H9 (cell line): ENCODE measurements around the gene SYNE3. TPM values are rescaled to one million over a fixed set of nuclear protein-coding genes. Genes with fewer than 3 reads are reported as not detected.

Experiments used
- DNase-seq: peaks from one replicate; pipeline ENCODE4 v3.0.0-alpha.2; 2017
- H2AFZ ChIP-seq: one replicate; pipeline ENCODE4 v1.6.1; 2013; ENCODE audit warnings: mild to moderate bottlenecking, low read length, control low read depth, moderate library complexity
- H2AK5ac ChIP-seq: 2 replicates; pipeline ENCODE4 v1.6.1; 2013; ENCODE audit warnings: low read length, control low read depth, mixed read lengths; ENCODE audit not compliant: insufficient read length
- H2BK120ac ChIP-seq: one replicate; pipeline ENCODE4 v1.6.1; 2013; ENCODE audit warnings: low read depth, mild to moderate bottlenecking, low read length, control low read depth, inconsistent platforms; ENCODE audit not compliant: poor library complexity, severe bottlenecking
- H2BK12ac ChIP-seq: 2 replicates; pipeline ENCODE4 v1.6.1; 2013; ENCODE audit warnings: low read length, control low read depth, mixed read lengths, low read depth; ENCODE audit not compliant: insufficient read length
- H2BK15ac ChIP-seq: 2 replicates; pipeline ENCODE4 v1.6.1; 2013; ENCODE audit warnings: low read depth, low read length, control low read depth
- H2BK20ac ChIP-seq: one replicate; pipeline ENCODE4 v1.6.1; 2013; ENCODE audit warnings: low read depth, mild to moderate bottlenecking, low read length, control low read depth, inconsistent platforms; ENCODE audit not compliant: poor library complexity, severe bottlenecking
- H2BK5ac ChIP-seq: 2 replicates; pipeline ENCODE4 v1.6.1; 2013; ENCODE audit warnings: low read length, control low read depth, mixed read lengths; ENCODE audit not compliant: insufficient read length
- H3K14ac ChIP-seq: 2 replicates; pipeline ENCODE4 v1.6.1; 2013; ENCODE audit warnings: low read length, control low read depth; ENCODE audit not compliant: insufficient read depth
- H3K18ac ChIP-seq: 2 replicates; pipeline ENCODE4 v1.6.1; 2013; ENCODE audit warnings: low read depth, mild to moderate bottlenecking, mixed read lengths, low read length, control low read depth; ENCODE audit not compliant: insufficient read length
- H3K23ac ChIP-seq: 2 replicates; pipeline ENCODE4 v1.6.1; 2013; ENCODE audit warnings: low read length, control low read depth, mixed read lengths, low read depth; ENCODE audit not compliant: insufficient read length
- H3K23me2 ChIP-seq: 2 replicates; pipeline ENCODE4 v1.6.1; 2013; ENCODE audit warnings: low read depth, mild to moderate bottlenecking, mixed read lengths, low read length, control low read depth; ENCODE audit not compliant: insufficient read length, poor library complexity, severe bottlenecking
- H3K27ac ChIP-seq: 2 replicates; pipeline ENCODE4 v1.5.1; 2013; ENCODE audit warnings: low read length, control low read depth, mixed read lengths, low read depth; ENCODE audit not compliant: insufficient read length
- H3K27me3 ChIP-seq: 2 replicates; pipeline ENCODE4 v1.6.1; 2013; ENCODE audit warnings: low read length, control low read depth, inconsistent platforms; ENCODE audit not compliant: insufficient read depth
- H3K4ac ChIP-seq: 2 replicates; pipeline ENCODE4 v1.6.1; 2013; ENCODE audit warnings: low read depth, mild to moderate bottlenecking, control low read depth, inconsistent platforms, low read length, moderate library complexity
- H3K4me1 ChIP-seq: 2 replicates; pipeline ENCODE4 v1.6.1; 2013; ENCODE audit warnings: low read length, control low read depth, inconsistent platforms; ENCODE audit not compliant: insufficient read depth
- H3K4me2 ChIP-seq: 2 replicates; pipeline ENCODE4 v1.6.1; 2013; ENCODE audit warnings: low read length, control low read depth, mixed read lengths; ENCODE audit not compliant: insufficient read length, insufficient read depth
- H3K56ac ChIP-seq: 2 replicates; pipeline ENCODE4 v1.6.1; 2013; ENCODE audit warnings: low read depth, mild to moderate bottlenecking, mixed read lengths, low read length, control low read depth; ENCODE audit not compliant: insufficient read length
- H3K79me1 ChIP-seq: 2 replicates; pipeline ENCODE4 v1.6.1; 2013; ENCODE audit warnings: low read depth, mild to moderate bottlenecking, moderate library complexity, low read length, control low read depth, inconsistent platforms; ENCODE audit not compliant: insufficient read depth, poor library complexity, severe bottlenecking
- H3K79me2 ChIP-seq: 2 replicates; pipeline ENCODE4 v1.6.1; 2013; ENCODE audit warnings: low read length, control low read depth, inconsistent platforms; ENCODE audit not compliant: insufficient read depth
- H3K9ac ChIP-seq: 2 replicates; pipeline ENCODE4 v1.6.1; 2013; ENCODE audit warnings: low read length, control low read depth, mixed read lengths; ENCODE audit not compliant: insufficient read length; ENCODE audit errors: extremely low read depth
- H3K9me3 ChIP-seq: one replicate; pipeline ENCODE4 v1.6.1; 2013; ENCODE audit warnings: low read depth, low read length, inconsistent platforms; ENCODE audit not compliant: control insufficient read depth
- H3T11ph ChIP-seq: one replicate; pipeline ENCODE4 v1.6.1; 2013; ENCODE audit warnings: mild to moderate bottlenecking, low read length, control low read depth, inconsistent platforms
- H4K20me1 ChIP-seq: one replicate; pipeline ENCODE4 v1.6.1; 2013; ENCODE audit not compliant: control insufficient read depth, insufficient read length, insufficient read depth
- H4K5ac ChIP-seq: 2 replicates; pipeline ENCODE4 v1.6.1; 2013; ENCODE audit warnings: low read depth, mild to moderate bottlenecking, mixed read lengths, low read length, control low read depth; ENCODE audit not compliant: insufficient read length
- H4K8ac ChIP-seq: replicated peaks from 2 replicates; pipeline ENCODE4 v1.6.1; 2013; ENCODE audit warnings: low read length, control low read depth, mixed read lengths, low read depth; ENCODE audit not compliant: insufficient read length
- H4K91ac ChIP-seq: 2 replicates; pipeline ENCODE4 v1.6.1; 2013; ENCODE audit warnings: low read depth, mild to moderate bottlenecking, moderate library complexity, mixed read lengths, low read length, control low read depth; ENCODE audit not compliant: insufficient read length
- H3K27ac Mint-ChIP-seq, 3 experiments: 2 replicates in 2 of 3; 3 replicates in 1 of 3; pipeline ENCODE4 v1.8.0; 2020 to 2021; ENCODE audit warnings: mixed read lengths in 3 of 3, mild to moderate bottlenecking in 1 of 3, moderate library complexity in 1 of 3
- H3K27me3 Mint-ChIP-seq: 2 replicates; pipeline ENCODE4 v1.8.0; 2021; ENCODE audit warnings: low read depth, mild to moderate bottlenecking, moderate library complexity, mixed read lengths
- H3K36me3 Mint-ChIP-seq, 3 experiments: 2 replicates in 2 of 3; 3 replicates in 1 of 3; pipeline ENCODE4 v1.8.0; 2020 to 2021; ENCODE audit warnings: low read depth in 3 of 3, mixed read lengths in 3 of 3; ENCODE audit not compliant: insufficient read depth in 1 of 3
- H3K4me1 Mint-ChIP-seq, 2 experiments: 2 replicates each; pipeline ENCODE4 v1.8.0; 2020; ENCODE audit warnings: mixed read lengths in 2 of 2
- H3K4me3 Mint-ChIP-seq, 2 experiments: 2 replicates in 1 of 2; 3 replicates in 1 of 2; pipeline ENCODE4 v1.8.0; 2020 to 2021; ENCODE audit warnings: mild to moderate bottlenecking in 2 of 2, mixed read lengths in 2 of 2, moderate library complexity in 1 of 2
- H3K9me3 Mint-ChIP-seq, 2 experiments: 2 replicates in 1 of 2; 3 replicates in 1 of 2; pipeline ENCODE4 v1.8.0; 2020; ENCODE audit warnings: mild to moderate bottlenecking in 2 of 2, mixed read lengths in 2 of 2, moderate library complexity in 1 of 2
- CTCF ChIP-seq: fragments of 200-600 bp; sonication (generic); conservative IDR thresholded peaks from 3 replicates; pipeline ENCODE4 v1.8.0; 2021; ENCODE audit warnings: antibody characterized with exemption, mild to moderate bottlenecking
- WGBS: extraction: QIAGEN DNeasy Blood & Tissue Kit; methylation state at CpG from one replicate; pipeline ENCODE4 v1.1.7; 2013; ENCODE audit warnings: missing lambda C conversion rate, low lambda C conversion rate, mixed read lengths; ENCODE audit not compliant: insufficient read length; ENCODE audit errors: extremely low coverage; 5-methylcytosine and 5-hydroxymethylcytosine counted together
- total RNA-seq: library from RNA; stranded (reverse); gene quantifications from 2 replicates; pipeline ENCODE4 v1.2.1, GENCODE V29; 2021

Gene SYNE3
- total RNA-seq, 1 experiment from 2014 or later: 0.11 TPM

- H3K36me3 Mint-ChIP-seq: no peaks in the 10 kb centered on the region
- H3K4me3 Mint-ChIP-seq: no peak overlapping the region
- H3K27ac Mint-ChIP-seq: no peak overlapping the region
- Histone ChIP-seq H4K5ac (no peak overlapping the region), H2AFZ (no peak overlapping the region), H3K4me1 (no peaks in the 10 kb centered on the region), H2BK12ac (no peak overlapping the region), H4K8ac (no peak overlapping the region), H2BK5ac (no peak overlapping the region), H2AK5ac (no peak overlapping the region), H3K79me2 (no peaks in the 10 kb centered on the region), H2BK20ac (no peak overlapping the region), H3K4me2 (no peak overlapping the region), H3K23me2 (no peaks in the 10 kb centered on the region), H3K79me1 (no peaks in the 10 kb centered on the region), H3K4ac (no peak overlapping the region), H3K27me3 (no peaks in the 10 kb centered on the region), H3K9me3 (no peaks in the 10 kb centered on the region), H2BK120ac (no peak overlapping the region), H4K20me1 (no peaks in the 10 kb centered on the region), H3K23ac (no peak overlapping the region), H3K9ac (no peak overlapping the region), H3K18ac (no peak overlapping the region), H3K56ac (no peak overlapping the region), H3T11ph (no peak overlapping the region), H3K14ac (no peak overlapping the region), H2BK15ac (no peak overlapping the region), H3K27ac (no peak overlapping the region), H4K91ac (no peak overlapping the region)
- no CpG with 5 or more reads among the region's 18 CpGs for whole genome bisulfite sequencing
- no peak for TF ChIP-seq CTCF
- no peak for DNase-seq
- H3K9me3 Mint-ChIP-seq: no peaks in the 10 kb centered on the region
- no peaks in the 10 kb centered on the region; the same call in 1 of the 2 replicates for H3K27me3 Mint-ChIP-seq
- H3K4me1 Mint-ChIP-seq: peaks cover 22 to 35% of the 10 kb centered on the region in 2 experiments
Measured at GRCh38 chr14:95481391-95482022, 34.9 kb downstream of the SYNE3 start.
